ENCODE data around the gene HAUS5.

Gene HAUS5

DNA sequence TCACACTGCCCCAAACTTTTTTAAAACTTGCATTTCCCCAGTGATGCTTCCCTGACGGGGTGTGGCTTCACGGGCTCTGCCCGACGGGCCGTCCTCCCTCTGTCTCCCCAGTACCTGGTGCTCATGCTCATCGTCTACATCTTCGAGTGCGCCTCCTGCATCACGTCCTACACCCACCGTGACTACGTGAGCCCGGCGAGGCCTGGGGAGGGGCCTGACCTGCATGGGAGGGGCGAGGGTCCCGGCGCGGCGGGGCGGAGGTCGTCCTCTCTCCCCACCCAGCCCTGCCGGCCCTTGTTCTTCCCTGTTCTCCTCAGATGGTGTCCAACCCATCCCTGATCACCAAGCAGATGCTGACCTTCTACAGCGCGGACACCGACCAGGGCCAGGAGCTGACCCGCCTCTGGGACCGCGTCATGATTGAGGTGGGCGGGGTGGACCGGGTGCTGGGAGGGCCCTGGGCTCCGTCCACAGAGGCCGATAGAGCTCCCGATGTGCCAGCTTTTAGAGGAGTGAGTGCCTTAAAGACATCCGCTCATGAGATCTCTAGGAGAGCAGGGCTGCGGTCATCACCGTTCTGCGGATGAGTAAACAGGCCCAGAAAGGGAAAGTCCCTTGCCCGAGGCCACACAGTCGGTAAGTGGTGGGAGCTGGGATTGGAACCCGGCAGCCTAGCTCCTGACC is 60.7 kb downstream of the HAUS5 start:
- DNase-seq = peak; percentile 53
